ENCODE data around the gene ALPL.

The ALPL gene

DNA sequence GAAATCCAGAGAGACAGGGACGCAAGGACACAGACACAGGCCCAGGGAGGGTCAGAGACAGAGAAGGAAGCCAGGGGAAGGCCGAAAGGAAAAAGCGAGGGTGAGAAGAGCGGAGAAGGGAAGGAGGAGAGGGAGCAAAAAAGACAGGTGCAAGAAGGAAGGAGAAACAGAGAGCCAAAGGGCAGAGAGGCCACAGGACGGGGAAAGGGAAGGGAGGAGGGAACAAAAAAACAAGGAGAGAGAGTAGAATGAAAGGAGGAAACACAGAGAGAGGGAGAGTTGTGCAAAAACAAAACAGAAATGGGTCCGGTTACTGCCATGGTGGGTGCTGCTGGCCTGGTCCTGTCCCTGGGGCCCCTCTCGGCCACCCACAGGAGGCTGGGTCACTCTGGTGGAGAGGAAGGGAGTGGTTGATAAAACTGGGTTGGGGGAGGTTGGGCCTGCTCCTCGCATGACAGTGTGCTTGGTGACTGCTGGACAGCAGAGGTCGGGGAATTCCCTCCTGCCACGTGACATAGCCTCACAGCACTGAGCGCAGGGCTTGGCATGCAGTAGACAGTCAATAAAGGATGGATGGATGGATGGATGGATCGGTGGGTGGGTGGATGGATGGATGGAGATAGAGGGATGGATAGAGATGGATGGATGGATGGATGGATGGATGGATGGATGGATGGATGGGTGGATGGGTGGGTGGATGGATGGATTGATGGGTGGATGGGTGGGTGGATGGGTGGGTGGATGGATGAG is 95.2 kb downstream of the ALPL start:
- FAIRE-seq, result no peak

DNA sequence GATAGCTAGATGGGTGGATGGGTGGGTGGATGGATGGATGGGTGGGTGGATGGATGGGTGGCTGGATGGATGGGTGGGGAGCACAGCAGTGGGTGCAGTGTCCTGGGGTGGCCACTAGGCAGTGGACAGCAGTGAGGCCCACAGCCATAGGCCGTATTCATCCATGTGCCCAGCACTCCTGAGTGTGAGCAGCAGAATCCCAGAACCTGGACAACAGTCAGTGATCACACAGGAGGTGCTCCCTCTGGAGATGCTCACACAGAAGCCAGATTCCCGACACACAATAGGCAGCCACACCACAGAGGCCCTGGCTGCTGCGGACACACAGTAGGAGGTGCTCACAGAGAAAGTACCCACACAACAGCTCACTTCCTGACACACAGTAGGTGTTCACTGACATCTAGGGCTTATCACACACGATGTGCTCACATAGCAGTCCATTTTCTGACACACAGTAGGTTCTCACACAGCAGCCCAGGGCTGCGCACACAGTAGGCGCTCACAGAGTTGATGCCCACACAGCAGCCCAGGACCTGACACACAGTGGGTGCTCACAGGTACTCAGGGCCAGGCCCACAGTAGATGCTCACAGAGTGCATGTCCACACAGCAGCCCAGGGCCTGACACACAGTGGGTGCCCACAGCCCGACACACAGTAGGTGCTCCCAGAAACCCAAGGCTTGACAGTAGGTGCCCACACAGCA is 95.9 kb downstream of the ALPL start:
- FAIRE-seq, result no peak

DNA sequence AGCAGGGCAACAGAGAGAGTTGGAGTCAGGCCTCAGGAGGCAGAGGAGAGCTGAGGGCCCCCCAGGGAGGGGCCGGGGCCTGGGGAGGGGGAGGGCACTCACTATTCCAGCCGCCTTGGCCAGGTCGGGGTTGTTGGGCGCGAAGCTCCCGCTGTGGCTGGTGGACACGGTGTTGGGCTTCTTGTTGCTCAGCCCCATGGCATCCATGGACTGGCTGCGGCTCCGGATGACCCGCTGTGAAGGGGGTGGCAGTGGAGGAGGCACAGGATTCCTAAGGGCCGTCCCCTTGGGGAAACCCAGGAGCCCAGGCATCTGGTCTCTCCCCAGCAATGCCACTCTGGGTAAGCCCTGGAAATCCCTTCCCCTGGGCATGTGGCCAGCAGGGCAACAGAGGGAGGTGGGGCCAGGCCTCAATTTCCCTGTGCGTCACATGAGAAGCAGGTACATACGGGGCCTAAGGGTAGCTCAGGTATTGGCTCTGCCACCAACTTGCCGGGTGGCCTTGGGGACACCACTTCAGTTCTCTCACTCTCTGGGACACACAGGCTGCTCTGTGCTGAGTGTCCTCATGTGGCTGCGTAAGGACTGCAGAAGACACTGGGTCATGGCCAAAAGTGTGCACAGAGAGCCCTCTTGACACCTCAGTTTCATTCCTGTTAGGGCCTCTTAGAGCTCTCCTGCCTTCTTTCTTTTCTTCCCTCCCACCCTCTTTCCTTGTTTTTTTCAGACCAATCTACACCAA is 96.9 kb downstream of the ALPL start:
- FAIRE-seq, result no peak

DNA sequence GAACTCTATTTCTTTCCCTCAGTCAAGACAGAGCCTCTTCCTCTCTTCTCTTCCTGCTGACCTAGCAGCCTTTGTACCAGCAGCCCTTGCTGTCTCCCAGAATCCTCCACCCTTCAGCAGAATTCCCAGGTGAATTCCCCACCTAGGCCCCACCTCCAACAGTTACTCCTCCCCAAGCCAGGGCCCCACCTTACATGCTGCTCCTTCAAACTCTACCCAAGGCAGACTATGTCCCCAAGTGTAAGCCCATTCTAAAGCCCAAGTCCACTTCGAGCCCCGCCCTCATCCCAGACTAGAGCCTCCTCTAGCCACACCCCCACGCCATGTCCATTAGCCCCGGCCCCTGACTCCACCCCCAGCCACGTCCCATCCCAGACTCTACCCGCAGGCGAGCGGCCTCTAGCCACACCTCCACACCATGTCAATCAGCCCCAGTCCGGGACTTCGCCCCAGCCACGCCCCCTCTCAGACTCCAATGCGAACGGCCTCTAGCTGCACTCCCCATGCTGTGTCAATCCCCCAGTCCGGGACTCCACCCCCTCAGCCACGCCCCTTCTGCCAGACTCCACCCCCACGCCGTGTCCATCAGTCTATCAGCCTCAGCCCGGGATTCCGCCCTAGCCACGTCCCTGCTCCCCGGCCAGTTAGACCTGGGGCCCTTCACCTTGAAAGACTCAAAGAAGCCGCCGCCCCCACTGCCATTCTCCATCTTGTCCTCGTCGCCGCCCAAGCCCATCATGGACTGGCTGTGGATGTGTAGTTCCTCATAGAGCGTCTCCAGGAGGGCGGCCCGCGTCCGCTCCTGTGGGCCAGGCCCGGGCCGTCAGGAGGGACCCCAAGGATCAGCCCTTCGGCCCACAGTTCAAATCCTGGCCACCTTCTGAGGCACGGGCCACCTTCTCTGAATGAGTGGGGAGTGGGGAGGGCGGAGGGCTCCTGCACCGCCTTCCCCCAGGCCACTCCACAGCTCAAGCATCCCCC is 98.6 kb downstream of the ALPL start:
- no peak for FAIRE-seq

DNA sequence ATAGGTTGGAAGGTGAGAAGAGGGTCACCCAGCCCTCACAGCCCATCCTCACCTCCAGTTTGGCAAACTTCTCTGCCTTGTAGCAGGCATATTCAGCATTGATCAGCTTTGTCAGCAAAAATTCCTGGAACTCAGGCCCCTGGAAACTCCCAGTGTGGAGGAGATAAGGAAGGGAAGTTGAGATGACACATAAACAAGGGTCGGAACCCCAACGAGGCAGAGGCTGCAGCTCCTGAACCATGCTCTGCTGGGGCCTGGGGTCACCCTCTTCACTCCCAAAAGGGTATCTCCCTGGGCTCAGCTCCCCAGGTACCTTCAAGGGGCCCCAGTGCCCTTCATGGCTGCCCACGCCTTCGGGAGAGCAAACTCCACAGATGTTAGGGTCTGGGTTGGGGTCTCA is 99.6 kb downstream of the ALPL start:
- no peak for FAIRE-seq

DNA sequence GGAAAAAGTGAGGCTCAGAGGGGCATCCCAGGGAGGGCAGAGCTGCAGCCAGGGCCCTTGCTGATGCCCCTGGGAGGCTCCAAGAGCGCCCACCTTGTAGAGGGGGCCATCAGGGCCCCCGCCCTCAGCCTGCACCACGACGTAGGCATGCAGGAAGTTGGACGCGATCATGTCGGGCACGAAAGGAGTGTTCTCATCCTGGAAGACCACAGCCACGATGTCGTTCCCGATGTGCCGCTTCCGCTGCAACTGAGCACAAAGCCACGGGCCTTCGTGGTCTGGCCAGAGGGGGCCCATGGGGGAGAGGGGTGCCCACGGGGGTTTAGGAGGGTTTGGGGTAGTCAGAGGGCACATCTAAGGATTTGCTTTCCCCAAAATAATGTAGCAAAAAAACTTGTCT is 100.8 kb downstream of the ALPL start:
- FAIRE-seq, result no peak

DNA sequence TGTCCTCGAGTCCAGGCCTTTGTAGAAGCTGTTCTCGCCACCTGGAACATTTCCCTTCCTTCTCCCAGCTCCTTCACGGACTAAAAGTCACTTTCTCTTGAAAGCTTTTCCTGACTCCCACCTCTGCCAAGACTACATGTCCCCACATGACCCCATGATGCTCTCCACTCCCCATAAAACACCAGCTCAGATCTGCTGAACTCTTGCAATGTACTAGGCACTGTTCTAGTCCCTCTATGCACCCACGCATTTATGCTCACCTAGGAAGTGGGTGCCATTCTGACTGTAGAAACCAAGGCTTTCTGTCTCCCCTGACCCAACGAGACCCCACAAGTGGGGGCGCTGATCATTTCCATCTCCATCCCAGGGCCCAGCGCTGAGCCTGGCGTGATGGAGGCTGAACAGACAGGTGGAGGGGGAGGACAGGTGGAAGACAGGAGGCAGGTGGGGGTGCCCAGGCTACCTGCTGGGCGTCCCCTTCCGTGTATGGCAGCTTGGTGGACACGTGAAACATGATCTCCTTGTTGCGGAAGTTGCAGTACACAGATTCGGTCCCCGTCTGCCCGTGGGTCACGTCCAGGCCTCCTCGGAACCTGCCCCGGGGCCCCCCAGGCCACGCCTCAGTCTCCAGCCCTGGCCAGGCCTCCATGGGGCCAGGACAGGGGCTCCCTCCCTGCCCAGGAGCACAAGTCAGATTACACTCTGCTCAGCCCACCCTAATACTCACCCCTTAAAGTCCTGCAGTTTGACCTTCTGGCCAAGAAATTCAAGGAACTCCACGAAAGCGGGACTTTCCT is 102.0 kb downstream of the ALPL start:
- no peak for FAIRE-seq

DNA sequence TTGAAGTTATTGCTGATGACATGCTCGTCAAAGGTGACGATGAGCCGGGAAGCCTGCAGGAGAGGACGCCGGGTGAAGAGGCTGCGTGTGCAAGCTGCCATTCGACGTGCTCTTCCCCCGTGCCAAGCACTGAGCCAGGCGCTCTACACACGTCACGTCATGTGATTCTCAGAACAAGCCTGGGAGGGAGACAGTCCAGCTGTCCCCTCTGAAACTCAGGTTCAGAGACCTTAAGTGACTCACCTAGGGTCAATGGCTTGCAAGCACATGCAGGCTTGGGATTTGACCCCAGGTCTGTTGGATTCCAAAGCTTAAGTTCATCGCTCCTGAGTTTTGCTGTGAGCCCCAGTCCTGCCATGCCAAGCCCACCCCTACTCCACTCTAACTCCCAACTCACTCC is 102.8 kb downstream of the ALPL start:
- FAIRE-seq, result no peak

DNA sequence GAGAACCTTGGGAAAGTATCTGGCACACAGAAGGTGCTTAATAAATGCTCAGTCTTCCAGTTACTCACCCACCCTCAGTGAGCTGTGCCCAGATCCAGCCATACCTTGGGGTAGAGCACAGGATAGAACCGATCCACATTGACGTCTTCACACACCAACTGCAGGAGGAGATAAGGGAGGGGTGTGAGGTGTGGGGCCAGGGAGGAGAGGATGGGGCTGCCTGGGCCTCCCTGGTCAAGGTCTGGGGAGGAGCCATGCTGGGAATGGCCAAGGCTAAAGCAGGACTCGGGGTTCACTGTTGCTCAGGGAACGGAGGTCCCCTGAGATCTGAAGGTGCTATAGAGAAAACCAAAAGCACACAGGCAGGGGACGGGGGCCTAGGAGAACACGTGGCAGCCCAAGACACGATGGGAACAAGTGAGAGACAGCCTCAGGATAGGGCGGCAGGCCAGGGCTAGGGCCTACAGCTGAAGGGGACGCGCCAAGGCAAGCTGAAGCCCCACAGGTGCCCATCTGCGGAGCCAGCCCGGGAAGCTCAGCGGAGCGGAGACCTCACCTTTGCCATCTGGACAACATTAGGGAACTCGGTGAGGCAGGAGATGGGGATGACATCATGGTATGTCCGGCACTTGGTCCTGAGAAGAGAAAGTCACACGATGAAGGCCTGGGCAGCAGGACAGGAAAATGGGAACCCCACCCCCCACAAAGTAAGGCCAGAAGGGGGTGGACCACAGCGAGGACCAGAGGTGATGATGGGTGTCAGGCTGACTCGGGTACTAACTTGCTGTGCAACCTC is 104.0 kb downstream of the ALPL start:
- FAIRE-seq, result no peak

DNA sequence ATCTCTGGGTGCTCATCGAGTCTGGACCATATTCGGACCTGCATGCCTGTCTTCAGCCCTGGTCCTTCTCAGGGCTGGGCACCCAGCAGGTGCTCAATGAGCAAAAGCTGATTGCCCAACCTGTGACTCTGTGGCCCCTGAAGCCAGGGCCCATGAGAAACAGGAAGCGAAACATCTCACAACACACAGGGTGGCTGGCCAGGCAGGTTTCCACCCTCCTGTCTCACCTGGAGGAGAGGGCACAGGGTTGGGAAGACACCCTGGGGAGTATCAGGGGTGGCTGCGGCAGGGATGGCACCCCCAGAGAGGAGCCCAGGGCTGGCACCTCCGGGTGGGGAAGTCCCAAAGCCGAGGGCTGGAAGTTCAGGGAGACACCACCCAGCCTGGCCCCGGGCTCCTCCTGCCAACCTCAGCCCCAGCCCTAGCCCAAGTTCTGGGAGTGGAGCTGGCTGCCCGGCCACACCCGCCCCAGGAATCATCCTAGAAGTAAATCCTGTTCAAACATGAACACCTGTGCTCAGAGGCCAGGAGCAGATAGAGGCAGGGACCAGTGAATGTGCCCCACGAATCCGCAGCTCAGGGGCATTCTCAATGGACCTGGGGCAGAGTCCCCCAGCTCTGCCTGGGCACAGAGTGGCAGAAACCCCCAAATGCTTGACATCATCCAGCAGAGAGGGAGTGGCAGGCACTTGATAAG is 105.3 kb downstream of the ALPL start:
- FAIRE-seq, result no peak

DNA sequence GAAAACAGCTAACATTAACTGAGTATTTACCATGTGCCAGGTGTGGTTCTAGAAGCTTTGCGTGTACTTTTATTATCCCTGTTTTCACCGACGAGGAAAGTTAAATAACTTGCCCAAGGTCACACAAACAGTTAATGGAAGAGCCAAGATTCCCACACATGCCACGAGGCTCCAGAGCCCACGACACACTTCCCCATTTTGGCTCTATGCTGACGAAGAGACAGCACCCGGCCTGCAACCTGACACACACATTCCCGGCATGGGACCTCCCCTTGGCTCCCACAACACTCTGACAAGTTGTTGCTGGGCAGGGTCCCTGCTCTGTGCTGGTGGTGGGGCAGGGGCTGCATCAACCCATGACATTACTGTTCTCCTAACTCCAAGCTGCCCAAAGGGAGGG is 107.1 kb downstream of the ALPL start:
- no peak for FAIRE-seq

DNA sequence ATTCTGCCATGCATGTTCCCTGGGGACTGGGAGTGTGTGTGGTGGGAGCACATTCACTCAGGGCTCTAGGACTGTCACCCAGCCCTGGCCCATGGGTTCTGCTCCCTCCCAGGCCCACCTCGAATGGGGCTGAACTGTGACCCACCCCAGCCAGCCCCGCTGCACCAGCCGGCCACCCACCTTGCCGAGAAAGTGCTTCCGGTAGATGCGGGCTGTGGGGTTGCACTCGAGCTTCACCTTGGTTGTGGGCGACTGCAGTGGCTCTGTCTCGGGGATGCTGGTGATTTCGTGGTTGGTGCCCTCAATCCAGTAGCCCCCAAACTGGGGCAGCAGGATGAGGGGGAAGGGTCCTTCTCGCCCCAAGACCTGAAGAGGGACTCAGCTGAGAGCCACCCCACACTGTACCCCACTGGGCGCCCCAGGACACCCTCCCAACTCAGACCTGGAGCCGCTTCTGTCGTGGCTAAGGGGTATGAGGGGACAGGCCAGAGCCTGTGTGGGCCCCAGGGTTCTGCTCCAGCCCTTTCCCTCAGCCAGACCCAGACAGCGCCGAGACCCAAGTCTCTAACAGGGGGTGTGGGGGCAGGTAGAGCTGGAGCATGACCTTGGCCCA is 108.0 kb downstream of the ALPL start:
- FAIRE-seq, result no peak

DNA sequence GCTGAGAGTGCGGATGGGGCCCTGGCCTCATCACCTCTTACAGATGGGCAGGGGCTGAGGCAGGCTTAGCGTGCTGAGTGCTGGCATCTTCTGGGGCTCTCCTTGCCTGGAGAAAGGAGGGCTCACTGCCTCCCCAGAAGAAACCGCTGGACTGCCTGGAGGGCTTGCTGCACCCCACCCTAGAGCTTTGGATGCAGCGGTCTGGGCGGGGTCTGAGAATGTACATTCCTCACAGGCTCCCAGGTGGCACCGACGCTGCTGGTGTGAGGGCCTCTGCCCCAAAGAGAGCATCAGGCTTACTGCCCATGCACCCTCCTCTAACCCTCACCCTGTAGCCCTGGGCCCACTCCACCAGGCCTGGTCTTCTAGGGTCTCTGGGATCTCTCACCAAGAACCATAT is 108.8 kb downstream of the ALPL start:
- no peak for FAIRE-seq

DNA sequence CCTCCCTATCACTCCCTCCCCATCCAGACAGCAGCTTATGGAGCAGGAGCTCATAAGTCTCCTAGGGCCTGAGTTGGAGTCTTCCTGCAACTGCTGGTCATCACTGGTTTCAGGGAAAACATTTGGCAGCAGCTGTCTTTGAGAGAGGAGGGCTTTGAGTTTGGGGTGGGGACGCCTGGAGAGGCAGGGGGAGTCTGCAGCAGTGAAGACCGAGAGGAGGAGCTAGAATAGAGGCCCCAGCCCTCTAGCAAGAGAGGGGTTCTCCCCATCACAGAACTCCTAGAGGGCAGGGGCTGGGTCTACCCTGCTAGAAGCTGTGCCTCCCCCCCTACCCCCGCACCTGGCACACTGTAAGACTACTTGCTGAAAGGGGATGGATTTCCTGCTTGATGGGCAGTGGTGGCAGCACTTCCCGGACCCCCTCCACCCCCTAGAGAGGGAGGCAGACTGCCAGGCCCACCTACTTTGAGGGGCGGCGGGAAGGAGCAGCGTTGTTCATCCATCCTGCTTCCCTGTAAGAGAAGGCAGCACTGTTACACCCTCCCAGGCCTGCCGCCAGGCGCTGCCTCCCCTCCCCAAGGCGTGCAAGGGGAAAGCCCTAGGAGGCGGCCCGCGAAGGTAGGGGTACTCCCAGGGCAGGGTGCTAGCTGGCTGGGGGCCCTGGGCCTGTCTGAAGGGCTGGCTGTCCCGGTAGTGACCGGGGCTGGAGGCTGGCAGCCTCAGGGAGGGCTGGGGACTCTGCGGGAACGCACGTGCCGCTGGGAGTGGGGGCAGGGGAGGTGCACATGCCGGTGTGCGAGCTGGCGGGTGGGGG is 109.5 kb downstream of the ALPL start:
- no peak for FAIRE-seq

DNA sequence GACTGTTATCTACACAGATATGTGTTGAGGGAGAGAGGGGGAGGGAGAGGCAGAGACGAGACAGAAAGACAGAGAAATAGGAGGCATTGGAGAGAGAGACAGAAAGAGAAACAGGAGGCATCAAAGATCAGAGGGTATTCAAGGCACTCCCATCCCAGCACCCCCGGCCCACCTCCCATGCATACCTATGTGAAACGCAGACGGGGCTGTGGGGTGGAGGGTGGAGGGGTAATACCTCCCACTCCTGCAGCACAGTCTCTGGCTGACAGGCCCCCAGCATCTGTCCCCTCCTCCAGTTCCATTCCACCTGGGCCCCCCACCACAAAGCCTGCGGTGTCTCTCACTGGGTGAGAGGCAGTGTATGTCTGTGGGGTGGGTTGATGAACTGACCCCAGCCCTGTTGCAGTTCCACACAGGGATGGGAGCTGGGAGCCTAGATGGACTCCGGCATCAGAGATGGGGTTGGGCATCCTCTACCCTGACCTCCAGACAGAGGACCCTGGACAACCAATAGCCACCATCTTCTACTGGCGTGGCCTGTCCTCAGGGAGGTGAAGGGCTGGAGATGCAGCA is 110.2 kb downstream of the ALPL start:
- FAIRE-seq, result no peak

DNA sequence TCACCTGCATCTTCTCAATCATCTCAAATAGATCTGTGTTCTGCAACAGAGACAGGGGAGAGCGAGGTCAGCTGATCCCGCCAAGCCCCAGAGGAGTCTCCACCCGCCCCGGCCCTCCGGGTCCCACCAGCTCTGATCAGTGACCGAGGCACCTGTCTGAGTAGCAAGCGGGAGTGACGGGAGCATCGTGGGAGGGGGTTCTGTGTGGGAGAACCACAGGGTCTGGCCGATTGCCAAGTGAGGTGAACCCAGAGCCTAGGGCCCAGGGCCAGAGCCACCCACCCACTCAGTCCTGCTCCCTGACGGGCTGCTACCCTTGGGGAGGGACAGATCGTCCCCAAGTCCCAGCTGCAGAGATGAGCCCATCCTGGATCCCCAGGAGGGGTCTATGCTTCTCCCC is 110.8 kb downstream of the ALPL start:
- FAIRE-seq, result no peak

DNA sequence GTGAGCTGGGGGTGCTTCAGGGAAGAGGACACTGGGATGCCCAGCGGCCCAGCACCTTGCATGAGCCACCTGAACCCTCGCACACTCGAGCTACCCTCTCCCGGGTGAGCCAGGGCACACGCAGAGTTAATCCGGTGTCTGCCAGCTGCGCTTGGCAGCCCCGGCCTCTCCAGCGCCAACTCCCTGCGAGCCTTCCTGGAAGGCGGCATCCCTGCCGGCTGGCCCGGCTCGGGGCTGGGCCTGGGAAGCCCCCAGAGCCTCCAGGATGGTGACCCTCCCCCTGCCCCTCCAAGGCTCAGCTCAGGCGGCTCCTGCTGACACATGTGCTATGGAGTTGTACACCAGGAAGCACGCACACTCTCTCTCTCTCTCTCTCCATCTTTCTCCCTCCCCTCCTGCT is 111.3 kb downstream of the ALPL start:
- no peak for FAIRE-seq

DNA sequence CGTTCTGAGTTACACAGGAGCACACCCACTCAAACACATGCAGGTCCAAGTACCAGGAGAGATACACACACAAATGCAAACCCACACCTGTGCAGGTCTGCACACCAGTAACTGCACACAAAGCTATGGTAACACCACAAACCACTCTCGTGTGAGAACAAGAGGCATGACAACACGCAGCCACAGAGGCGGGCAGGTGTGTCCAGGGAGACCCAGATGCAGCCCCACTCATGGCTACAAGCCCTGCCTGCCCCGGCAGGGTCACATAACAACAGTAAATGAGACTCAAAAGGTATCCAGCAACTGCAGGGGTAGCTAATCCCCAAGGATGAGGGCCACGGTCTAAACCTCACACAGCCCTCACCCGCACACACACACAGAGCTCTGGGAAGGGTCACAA is 111.8 kb downstream of the ALPL start:
- no peak for FAIRE-seq
